ENCODE measurements around the gene CDYL2.

GRCh38 chr16:80692270-80692669 lies 112.1 kb downstream of the CDYL2 start:
- TF ChIP-seq CTCF (IDR thresholded peaks at IDR 0.05) (no peak), POLR2A (IDR thresholded peaks at IDR 0.05) (no peak), EP300 (IDR thresholded peaks at IDR 0.05) (no peak)

All from stomach (tissue), 4 donors.